Astrocyte of the spinal cord (primary cell): ENCODE data around the gene HMSD.
A peak's percentile ranks its signal among the peaks of the same experiment; 100 is the strongest.

Experiments used
- DNase-seq: peaks from one replicate; pipeline ENCODE4 v3.0.0; 2011; ENCODE audit warnings: low read depth, low spot score
- H3K4me3 ChIP-seq: 2 replicates; pipeline ENCODE4 v1.5.1; 2011; ENCODE audit warnings: low read depth, mild to moderate bottlenecking, low read length, moderate library complexity
- CTCF ChIP-seq: IDR thresholded peaks from 2 replicates; pipeline ENCODE4 v1.5.1; 2012; ENCODE audit warnings: low read depth, mild to moderate bottlenecking, low read length, inconsistent platforms
- in situ Hi-C: cut with HindIII; loops from 2 replicates; pipeline ENCODE4 v1.10.0; 2017; ENCODE audit warnings: low sequenced_read_pairs

The HMSD gene

GRCh38 chr18:63972002-63972376 is 22.9 kb downstream of the HMSD start:
- H3K4me3 ChIP-seq = no peak overlapping the region
- in situ Hi-C loops = no loop called here
- TF ChIP-seq CTCF = no peak
- no peak for DNase-seq

GRCh38 chr18:63974991-63975390 is 25.9 kb downstream of the HMSD start:
- DNase-seq = peak; percentile 42
- TF ChIP-seq CTCF = peak; percentile 51
- in situ Hi-C loops = no loop called here
- no peak overlapping the region for H3K4me3 ChIP-seq

GRCh38 chr18:63975628-63976027 is 26.5 kb downstream of the HMSD start:
- no peak overlapping the region for H3K4me3 ChIP-seq
- in situ Hi-C loops = no loop called here
- no peak for TF ChIP-seq CTCF
- DNase-seq = no peak

- TF ChIP-seq CTCF = no peak
- in situ Hi-C loops = no loop called here
- DNase-seq = no peak
- H3K4me3 ChIP-seq = no peak overlapping the region
Measured at GRCh38 chr18:63977040-63977439, 27.9 kb downstream of the HMSD start.

GRCh38 chr18:63979409-63979920 is 30.4 kb downstream of the HMSD start:
- peak; percentile 92 for TF ChIP-seq CTCF
- in situ Hi-C loops = no loop called here
- peak; percentile 73 for DNase-seq
- H3K4me3 ChIP-seq = peak overlapping the region; percentile 6

- H3K4me3 ChIP-seq = no peak overlapping the region
- in situ Hi-C loops = no loop called here
- DNase-seq = no peak
- no peak for TF ChIP-seq CTCF
Measured at GRCh38 chr18:63980027-63980426, 30.9 kb downstream of the HMSD start.
